Spleen (tissue), 7 donors: ENCODE results near the gene PLCB3.

ENCODE experiments used
- POLR2A ChIP-seq, 3 donors: fragments of 450-650 bp; IDR thresholded peaks; one replicate each; pipeline ENCODE4 v1.5.1; 2017; ENCODE audit warnings: antibody characterized with exemption in 3 of 3, mild to moderate bottlenecking in 1 of 3
- TF ChIP-seq, protein P1 (sequence below), 11 experiments: fragments of 200-600 bp in 7 of 11; fragments of 450-650 bp in 4 of 11; sonication (generic) in 4 of 11; IDR thresholded peaks in 8 of 11; conservative IDR thresholded peaks in 3 of 11; 1 replicate in 7 of 11; 2 replicates in 4 of 11; pipeline versions ENCODE4 v1.4.0 to v1.8.0; 2016 to 2021; ENCODE audit warnings: antibody characterized with exemption in 11 of 11, inconsistent platforms in 4 of 11, mild to moderate bottlenecking in 1 of 11
- donor health status: DM: no; HTN: no; CAD: no; lungs with moderate emphysema.
- donor health status: DM: no; HTN: no; CAD: no.
- donor health status: DM: no; HTN: no; CAD: no.

DNA sequence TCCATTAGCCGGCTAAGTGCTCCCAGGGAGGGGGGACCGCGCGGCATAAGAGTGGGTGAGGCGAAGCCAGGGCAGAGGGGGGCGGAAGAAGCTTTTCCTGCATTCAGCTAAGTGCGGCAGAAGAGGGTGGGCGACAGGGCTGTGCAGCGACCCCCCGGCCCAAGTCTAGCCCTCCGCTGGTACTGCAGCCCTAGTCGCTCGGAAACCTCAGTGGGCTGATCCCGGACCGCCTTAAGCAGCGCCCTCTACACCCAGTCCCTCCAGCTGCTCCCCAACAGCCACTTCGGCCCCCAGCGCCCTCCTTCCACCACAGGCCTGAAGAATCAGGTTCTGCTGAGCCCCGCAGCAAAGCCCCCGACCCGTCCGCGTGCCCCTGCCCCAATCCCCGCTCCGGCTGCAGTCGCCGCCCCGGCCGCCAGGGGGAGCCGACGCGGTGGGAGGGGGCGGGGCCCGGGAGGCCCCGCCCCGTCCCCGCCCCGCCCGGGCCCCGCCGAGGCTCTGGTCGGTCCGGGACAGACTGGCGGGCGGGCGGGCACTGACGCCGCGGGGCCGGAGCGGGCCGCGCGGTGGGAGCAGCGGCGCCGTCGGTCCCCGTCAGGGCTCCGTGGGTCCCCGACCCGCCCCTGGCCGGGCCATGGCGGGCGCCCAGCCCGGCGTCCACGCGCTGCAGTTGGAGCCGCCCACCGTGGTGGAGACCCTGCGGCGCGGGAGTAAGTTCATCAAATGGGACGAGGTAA is at the start of gene PLCB3:
- TF ChIP-seq, protein P1, sequence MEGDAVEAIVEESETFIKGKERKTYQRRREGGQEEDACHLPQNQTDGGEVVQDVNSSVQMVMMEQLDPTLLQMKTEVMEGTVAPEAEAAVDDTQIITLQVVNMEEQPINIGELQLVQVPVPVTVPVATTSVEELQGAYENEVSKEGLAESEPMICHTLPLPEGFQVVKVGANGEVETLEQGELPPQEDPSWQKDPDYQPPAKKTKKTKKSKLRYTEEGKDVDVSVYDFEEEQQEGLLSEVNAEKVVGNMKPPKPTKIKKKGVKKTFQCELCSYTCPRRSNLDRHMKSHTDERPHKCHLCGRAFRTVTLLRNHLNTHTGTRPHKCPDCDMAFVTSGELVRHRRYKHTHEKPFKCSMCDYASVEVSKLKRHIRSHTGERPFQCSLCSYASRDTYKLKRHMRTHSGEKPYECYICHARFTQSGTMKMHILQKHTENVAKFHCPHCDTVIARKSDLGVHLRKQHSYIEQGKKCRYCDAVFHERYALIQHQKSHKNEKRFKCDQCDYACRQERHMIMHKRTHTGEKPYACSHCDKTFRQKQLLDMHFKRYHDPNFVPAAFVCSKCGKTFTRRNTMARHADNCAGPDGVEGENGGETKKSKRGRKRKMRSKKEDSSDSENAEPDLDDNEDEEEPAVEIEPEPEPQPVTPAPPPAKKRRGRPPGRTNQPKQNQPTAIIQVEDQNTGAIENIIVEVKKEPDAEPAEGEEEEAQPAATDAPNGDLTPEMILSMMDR (IDR thresholded peaks at IDR 0.05 in 8 of 11, conservative IDR thresholded peaks at IDR 0.05 in 3 of 11): peak; percentile 76 to 97 (median 90)
- TF ChIP-seq POLR2A (IDR thresholded peaks at IDR 0.05): no peak
